GM21723 (cell line): ENCODE data around the gene ADGRD1.

Experiments used
- ATAC-seq: cut with Tn5 transposase; IDR thresholded peaks from one replicate; pipeline ENCODE4 v1.9.1; 2021; ENCODE audit warnings: mild to moderate bottlenecking, moderate library complexity; ENCODE audit not compliant: unreplicated experiment

ADGRD1 gene

GRCh38 chr12:131187602-131188001 lies 233.9 kb downstream of the ADGRD1 start:
- no peak for ATAC-seq

- no peak for ATAC-seq
These were observed 234.7 kb downstream of the ADGRD1 start for GRCh38 chr12:131188131-131189050.

GRCh38 chr12:131189781-131190180 lies 236.1 kb downstream of the ADGRD1 start:
- ATAC-seq, result no peak

- ATAC-seq, result no peak
These were observed 237.3 kb downstream of the ADGRD1 start for GRCh38 chr12:131190965-131191364.
